Measurements from ENCODE around the gene PCDHGA7. TPM values are rescaled to one million over a fixed set of nuclear protein-coding genes. Genes with fewer than 3 reads are reported as not detected.
"Not testable (repeated sequence)": the region's sequence is repeated elsewhere in the genome, so short reads cannot be mapped to it uniquely, and the experiment has no call there.

The PCDHGA7 gene
- polyA plus RNA-seq, 1 donor (not counting 4 experiments of a cell fraction or from before 2014, with no cell fraction given), result 0.13 TPM

DNA sequence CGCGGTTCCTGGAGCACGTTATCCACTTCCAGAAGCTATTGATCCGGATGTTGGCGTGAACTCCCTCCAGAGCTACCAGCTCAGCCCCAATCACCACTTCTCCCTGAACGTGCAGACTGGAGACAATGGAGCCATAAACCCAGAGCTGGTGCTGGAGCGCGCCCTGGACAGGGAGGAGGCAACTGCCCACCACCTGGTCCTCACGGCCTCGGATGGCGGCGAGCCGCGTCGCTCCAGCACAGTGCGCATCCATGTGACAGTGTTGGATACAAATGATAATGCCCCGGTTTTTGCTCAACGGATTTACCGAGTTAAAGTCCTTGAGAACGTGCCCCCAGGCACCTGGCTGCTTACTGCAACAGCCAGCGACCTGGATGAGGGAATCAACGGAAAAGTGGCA is 20.8 kb downstream of the PCDHGA7 start:
- no peak overlapping the region for H3K4me2 ChIP-seq (ENCODE audit: control insufficient read depth, extremely low read depth, insufficient read depth, low read depth, low read length)
- no peak overlapping the region for H3K4me3 ChIP-seq (ENCODE audit: control insufficient read depth in 2 of 3, extremely low read depth in 1 of 3, insufficient read depth in 2 of 3, low read depth in 1 of 3, low read length in 3 of 3)
- dilution Hi-C loops (cut with MboI; ENCODE audit: extremely low pct_ligation_motif_present, low sequenced_read_pairs), result no loop called here

GRCh38 chr5:141407790-141408505 is 25.4 kb downstream of the PCDHGA7 start, which contains the start of gene PCDHGB6:
TSS of gene PCDHGB6 (plus strand) at chr5:141408021. CDS start at chr5:141408203, 182 bp downstream.
- H3K79me2 ChIP-seq (ENCODE audit: control insufficient read depth, insufficient read depth, low read length); H3K4me1 ChIP-seq (ENCODE audit: control insufficient read depth, extremely low read depth, insufficient read depth, low read length); FAIRE-seq; H3K27ac ChIP-seq (ENCODE audit: control insufficient read depth, insufficient read depth, low read length); H3K9ac ChIP-seq (ENCODE audit: control insufficient read depth, extremely low read depth, insufficient read depth, low read length); H3K36me3 ChIP-seq (ENCODE audit: control insufficient read depth in 2 of 2, extremely low read depth in 1 of 2, insufficient read depth in 2 of 2, low read length in 2 of 2); dilution Hi-C loops (cut with MboI; ENCODE audit: extremely low pct_ligation_motif_present, low sequenced_read_pairs); H2AFZ ChIP-seq (ENCODE audit: control insufficient read depth, low read length); H4K20me1 ChIP-seq (ENCODE audit: control insufficient read depth, extremely low read depth, insufficient read depth, low read length); H3K9me1 ChIP-seq (ENCODE audit: control insufficient read depth, extremely low read depth, insufficient read depth, low read length); DNase-seq (ENCODE audit: low read depth, low spot score): not testable (repeated sequence)
- Histone ChIP-seq H3K9me3 (ENCODE audit: control insufficient read depth, low read depth, low read length) (peaks cover 29% of the 10 kb centered on the region), H3K4me3 (ENCODE audit: control insufficient read depth in 2 of 3, extremely low read depth in 1 of 3, insufficient read depth in 2 of 3, low read depth in 1 of 3, low read length in 3 of 3) (peak within 1 kb of the TSS in 2 of 3 experiments; percentile 20), H3K4me2 (ENCODE audit: control insufficient read depth, extremely low read depth, insufficient read depth, low read depth, low read length) (peak within 1 kb of the TSS; percentile 54), H3K27me3 (ENCODE audit: control insufficient read depth, extremely low read depth, insufficient read depth, low read length) (peaks cover 12% of the 10 kb centered on the region)
- TF ChIP-seq, protein P1, sequence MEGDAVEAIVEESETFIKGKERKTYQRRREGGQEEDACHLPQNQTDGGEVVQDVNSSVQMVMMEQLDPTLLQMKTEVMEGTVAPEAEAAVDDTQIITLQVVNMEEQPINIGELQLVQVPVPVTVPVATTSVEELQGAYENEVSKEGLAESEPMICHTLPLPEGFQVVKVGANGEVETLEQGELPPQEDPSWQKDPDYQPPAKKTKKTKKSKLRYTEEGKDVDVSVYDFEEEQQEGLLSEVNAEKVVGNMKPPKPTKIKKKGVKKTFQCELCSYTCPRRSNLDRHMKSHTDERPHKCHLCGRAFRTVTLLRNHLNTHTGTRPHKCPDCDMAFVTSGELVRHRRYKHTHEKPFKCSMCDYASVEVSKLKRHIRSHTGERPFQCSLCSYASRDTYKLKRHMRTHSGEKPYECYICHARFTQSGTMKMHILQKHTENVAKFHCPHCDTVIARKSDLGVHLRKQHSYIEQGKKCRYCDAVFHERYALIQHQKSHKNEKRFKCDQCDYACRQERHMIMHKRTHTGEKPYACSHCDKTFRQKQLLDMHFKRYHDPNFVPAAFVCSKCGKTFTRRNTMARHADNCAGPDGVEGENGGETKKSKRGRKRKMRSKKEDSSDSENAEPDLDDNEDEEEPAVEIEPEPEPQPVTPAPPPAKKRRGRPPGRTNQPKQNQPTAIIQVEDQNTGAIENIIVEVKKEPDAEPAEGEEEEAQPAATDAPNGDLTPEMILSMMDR (optimal IDR thresholded peaks at IDR 0.05 in 1 of 3, IDR thresholded peaks at IDR 0.05 in 1 of 3, conservative IDR thresholded peaks at IDR 0.05 in 1 of 3; ENCODE audit: extremely low read depth in 1 of 3, insufficient read depth in 2 of 3, low read length in 3 of 3), result peak; percentile 34 to 72 (median 48)

More for the DNA sequence above, 20.8 kb downstream of the PCDHGA7 start:
- FAIRE-seq, result no peak
- no peak overlapping the region for H2AFZ ChIP-seq (ENCODE audit: control insufficient read depth, low read length)
- no peaks in the 10 kb centered on the region for H3K9me1 ChIP-seq (ENCODE audit: control insufficient read depth, extremely low read depth, insufficient read depth, low read length)
- peaks cover 27% of the 10 kb centered on the region for H3K9me3 ChIP-seq (ENCODE audit: control insufficient read depth, low read depth, low read length)
- H4K20me1 ChIP-seq (ENCODE audit: control insufficient read depth, extremely low read depth, insufficient read depth, low read length), result no peaks in the 10 kb centered on the region
- no peaks in the 10 kb centered on the region for H3K4me1 ChIP-seq (ENCODE audit: control insufficient read depth, extremely low read depth, insufficient read depth, low read length)
- DNase-seq (ENCODE audit: low read depth, low spot score), result no peak
- H3K79me2 ChIP-seq (ENCODE audit: control insufficient read depth, insufficient read depth, low read length), result no peaks in the 10 kb centered on the region
- H3K27me3 ChIP-seq (ENCODE audit: control insufficient read depth, extremely low read depth, insufficient read depth, low read length), result peaks cover 10% of the 10 kb centered on the region
- no peaks in the 10 kb centered on the region for H3K36me3 ChIP-seq (ENCODE audit: control insufficient read depth in 2 of 2, extremely low read depth in 1 of 2, insufficient read depth in 2 of 2, low read length in 2 of 2)
- H3K27ac ChIP-seq (ENCODE audit: control insufficient read depth, insufficient read depth, low read length), result no peak overlapping the region
- no peak overlapping the region for H3K9ac ChIP-seq (ENCODE audit: control insufficient read depth, extremely low read depth, insufficient read depth, low read length)
- no peak for TF ChIP-seq EZH2 (IDR thresholded peaks at IDR 0.05; ENCODE audit: low read length)
- TF ChIP-seq, protein P1 (optimal IDR thresholded peaks at IDR 0.05 in 1 of 3, IDR thresholded peaks at IDR 0.05 in 1 of 3, conservative IDR thresholded peaks at IDR 0.05 in 1 of 3; ENCODE audit: extremely low read depth in 1 of 3, insufficient read depth in 2 of 3, low read length in 3 of 3), result no peak

Data from keratinocyte (primary cell).